Sigmoid colon (tissue), 3 donors: ENCODE results near the gene TFEC.

ENCODE experiments used
- CTCF ChIP-seq, 4 experiments: fragments of 450-650 bp in 3 of 4; fragments of 200-600 bp in 1 of 4; IDR thresholded peaks; one replicate each; pipeline ENCODE4 v1.5.1; 2016 to 2019; ENCODE audit warnings: antibody characterized with exemption in 4 of 4, mild to moderate bottlenecking in 3 of 4, moderate library complexity in 2 of 4
- POLR2A ChIP-seq, 2 donors: fragments of 450-650 bp; IDR thresholded peaks; one replicate each; pipeline ENCODE4 v1.6.1; 2016; ENCODE audit warnings: antibody characterized with exemption in 2 of 2, mild to moderate bottlenecking in 2 of 2, moderate library complexity in 2 of 2

- TF ChIP-seq CTCF (IDR thresholded peaks at IDR 0.05) (no peak), POLR2A (IDR thresholded peaks at IDR 0.05) (no peak)
These were observed 1.8 kb downstream of the TFEC start for GRCh38 chr7:116028787-116029186.
